HG03354 (cell line): Measurements from ENCODE around the gene OPCML.

Experiments used
- ATAC-seq: cut with Tn5 transposase; IDR thresholded peaks from one replicate; pipeline ENCODE4 v1.9.1; 2021; ENCODE audit warnings: mild to moderate bottlenecking; ENCODE audit not compliant: unreplicated experiment, poor library complexity, severe bottlenecking

Gene OPCML

GRCh38 chr11:133326332-133326731 is 206.0 kb downstream of the OPCML start:
- ATAC-seq, result no peak

- no peak for ATAC-seq
Measured at GRCh38 chr11:133325711-133326110, 206.6 kb downstream of the OPCML start.

DNA sequence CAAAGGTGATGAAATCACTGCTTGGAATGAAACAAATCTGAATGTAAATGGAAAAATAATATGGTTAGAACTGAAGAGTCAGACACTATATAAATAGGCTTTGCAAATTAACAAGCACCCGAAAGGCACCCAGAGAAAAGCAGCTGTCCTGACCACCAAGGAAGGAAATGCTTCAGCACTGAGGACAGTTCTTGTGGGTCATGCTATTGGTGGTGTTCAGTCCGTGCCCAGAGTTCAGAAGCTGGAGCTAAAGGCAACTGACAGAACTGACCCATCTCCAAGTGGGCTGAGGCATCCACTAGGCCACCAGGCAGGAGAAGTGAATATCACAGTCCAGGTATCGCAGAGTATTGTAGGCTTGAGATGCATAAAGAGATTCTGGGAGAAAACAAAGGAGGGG is 208.9 kb downstream of the OPCML start:
- ATAC-seq, result no peak

DNA sequence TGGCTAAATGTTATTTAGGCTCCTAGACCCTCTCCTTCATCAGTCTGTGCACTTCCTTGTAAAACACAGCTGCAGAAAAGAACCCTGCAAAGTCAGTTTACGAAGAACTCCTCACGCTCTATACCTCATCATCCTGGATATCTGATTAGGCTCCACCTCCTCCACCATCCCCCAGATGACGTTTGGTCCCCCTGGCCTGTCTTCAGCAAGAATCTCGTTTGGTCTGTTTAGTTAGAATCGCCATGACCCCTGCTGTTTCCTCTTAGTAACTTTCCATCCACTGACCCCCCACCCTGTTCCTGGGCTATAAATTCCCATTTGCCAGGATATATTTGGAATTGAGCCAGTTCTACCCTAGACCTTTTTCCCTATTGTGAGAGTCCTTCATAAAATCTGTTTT is 214.1 kb downstream of the OPCML start:
- no peak for ATAC-seq

- no peak for ATAC-seq
Measured at GRCh38 chr11:133311230-133311629, 221.1 kb downstream of the OPCML start.

GRCh38 chr11:133306019-133306418 is 226.3 kb downstream of the OPCML start:
- no peak for ATAC-seq

DNA sequence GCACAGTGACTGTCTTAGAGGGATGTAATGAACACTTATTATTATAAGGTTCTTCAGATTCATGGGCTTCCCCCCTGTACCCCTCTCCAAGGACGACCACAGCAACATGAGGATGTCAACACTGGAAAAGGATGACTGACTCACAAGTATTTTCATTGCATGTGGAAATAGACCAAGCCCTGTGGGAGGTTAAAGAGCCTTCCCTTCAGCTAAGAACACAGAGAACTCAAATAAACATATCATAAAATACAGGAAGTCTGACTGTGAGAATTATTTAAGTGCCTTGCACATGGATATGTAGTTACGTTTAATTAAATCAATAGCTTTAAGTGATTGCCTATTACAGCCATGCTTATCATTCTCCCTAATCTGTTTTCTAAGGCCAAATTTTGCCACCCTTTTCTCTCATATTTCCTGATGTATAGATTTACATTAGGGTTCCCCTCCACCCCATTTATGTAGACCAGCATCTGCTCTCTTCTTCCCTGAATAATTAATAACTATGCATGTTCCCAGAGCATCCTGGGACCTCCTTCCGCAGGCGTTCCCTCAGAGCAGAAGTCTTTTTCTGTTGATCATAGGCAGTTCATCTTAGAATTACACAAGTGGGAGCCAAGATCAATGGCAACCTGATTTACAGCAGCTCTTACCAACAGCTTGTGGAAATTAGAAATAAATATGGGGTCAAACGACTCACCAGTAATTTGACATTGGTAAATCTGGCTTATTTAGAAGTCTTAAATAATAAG is 226.9 kb downstream of the OPCML start:
- ATAC-seq, result no peak

GRCh38 chr11:133303262-133303661 is 229.0 kb downstream of the OPCML start:
- no peak for ATAC-seq

- no peak for ATAC-seq
Measured at GRCh38 chr11:133302056-133302455, 230.2 kb downstream of the OPCML start.

GRCh38 chr11:133300666-133301065 is 231.6 kb downstream of the OPCML start:
- no peak for ATAC-seq

GRCh38 chr11:133291780-133292179 is 240.5 kb downstream of the OPCML start:
- ATAC-seq, result no peak

GRCh38 chr11:133285359-133285758 is 246.9 kb downstream of the OPCML start:
- ATAC-seq, result no peak

GRCh38 chr11:133284156-133284555 is 248.1 kb downstream of the OPCML start:
- no peak for ATAC-seq

DNA sequence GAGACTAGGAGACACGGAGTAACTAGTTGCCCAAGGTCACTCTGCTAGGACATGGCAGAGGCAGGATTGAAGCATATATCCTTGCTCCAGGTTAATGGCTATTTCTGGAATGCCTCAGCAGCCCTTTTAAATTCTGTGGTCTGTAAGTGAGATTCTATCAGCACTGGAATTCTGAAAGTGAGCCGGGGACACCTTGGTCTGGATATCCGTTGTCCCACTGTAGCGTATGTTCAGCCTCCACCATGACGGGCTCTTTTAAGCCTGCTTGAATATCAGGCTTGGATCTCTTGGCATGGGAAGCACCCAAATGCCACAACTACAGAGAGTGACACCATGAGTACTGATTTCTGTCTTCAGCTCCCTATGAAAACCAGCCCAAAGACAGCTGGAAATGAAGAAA is 254.4 kb downstream of the OPCML start:
- no peak for ATAC-seq

DNA sequence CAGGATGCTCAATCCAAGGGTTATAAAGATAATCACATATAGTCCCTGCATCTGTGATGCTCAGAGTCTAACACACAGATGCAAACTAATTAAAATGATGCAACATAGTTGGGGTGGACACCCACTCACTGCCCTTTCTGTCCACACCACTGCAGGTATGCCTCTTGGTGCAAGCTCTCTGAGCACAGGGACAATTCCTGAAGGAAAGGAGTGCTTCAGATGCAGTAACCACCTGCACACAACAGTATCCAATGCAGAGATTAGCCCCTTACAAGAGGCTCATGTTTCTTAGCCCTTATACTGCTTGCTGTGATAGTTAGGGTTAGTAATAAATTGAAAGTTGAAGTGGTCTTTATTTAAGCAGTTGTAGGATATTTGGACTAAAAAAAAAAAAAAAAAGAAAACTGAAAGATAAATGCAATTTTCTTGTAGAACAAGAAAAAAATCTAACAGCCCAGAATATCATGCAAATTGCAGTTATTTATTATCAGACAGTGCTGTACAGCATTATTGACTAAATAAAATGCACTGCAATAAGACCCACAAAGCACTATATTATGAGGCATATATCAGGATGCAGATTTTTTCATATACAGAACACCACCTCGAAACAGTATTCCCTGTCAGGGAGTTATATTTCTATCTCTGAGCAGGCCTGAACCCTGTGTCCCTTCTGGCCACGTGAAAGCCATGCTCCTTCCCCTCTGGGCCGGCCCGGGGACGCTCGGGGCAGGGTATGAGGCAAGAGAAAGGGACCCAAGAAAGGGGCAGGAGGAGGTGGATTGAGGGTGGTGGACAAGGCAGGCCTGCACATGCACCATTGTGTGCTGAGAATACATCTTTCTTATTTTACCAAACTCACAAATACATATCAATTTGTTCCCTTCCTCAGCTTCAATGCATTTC is 260.2 kb downstream of the OPCML start:
- no peak for ATAC-seq

DNA sequence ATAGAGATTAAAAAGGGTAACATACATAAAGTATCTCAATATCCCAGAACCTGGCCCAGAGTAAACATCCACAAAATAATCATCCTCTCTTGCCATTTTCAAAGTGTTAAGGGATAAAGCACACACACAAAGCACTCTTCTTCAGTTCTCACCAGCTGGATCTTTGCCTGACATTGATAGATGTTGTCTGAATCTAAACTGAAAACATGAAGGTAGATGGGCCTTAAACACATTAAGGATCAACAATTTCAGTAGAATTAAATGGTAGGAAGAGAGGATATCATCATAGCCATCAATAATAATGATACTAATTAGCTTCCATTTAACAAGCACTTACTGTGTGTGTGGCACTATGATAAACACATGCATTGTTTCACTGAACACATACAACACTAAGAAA is 261.1 kb downstream of the OPCML start:
- ATAC-seq, result no peak

GRCh38 chr11:133269267-133269666 is 263.0 kb downstream of the OPCML start:
- peak; percentile 97 for ATAC-seq

- ATAC-seq, result no peak
Measured at GRCh38 chr11:133266986-133267385, 265.3 kb downstream of the OPCML start.

DNA sequence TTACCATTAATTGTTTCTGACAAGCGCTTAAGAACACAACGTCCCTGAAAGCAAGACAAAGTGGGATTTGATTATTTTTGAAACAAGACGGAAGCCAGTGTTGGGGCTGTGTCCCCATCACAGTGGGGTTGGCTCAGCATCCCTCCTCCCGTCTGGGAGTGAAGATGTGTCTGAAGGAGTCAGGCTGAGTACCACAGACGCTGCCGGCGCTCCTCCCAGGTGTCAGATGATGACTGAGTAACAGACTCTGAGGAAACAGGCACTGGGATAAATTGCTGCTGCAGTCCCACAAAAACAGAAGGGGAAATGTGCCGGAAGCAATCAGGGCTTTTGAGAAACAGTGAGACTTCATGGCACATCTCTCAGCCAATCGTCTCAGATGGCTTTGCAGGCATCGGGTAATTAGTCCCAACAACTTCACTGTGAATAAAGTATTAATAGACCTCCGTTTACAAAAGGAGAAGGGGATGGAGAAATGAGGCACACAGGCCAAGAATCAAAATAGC is 266.7 kb downstream of the OPCML start:
- ATAC-seq, result no peak

- ATAC-seq, result no peak
Measured at GRCh38 chr11:133263332-133263731, 269.0 kb downstream of the OPCML start.

GRCh38 chr11:133258751-133259150 is 273.6 kb downstream of the OPCML start:
- ATAC-seq, result no peak
